ENCODE data around the gene NDUFA13. TPM values are rescaled to one million over a fixed set of nuclear protein-coding genes. Genes with fewer than 3 reads are reported as not detected.

NDUFA13 gene
- total RNA-seq, 1 donor from 2014 or later: 278 TPM

GRCh38 chr19:19571071-19571786 is 55.2 kb downstream of the NDUFA13 start:
- H3K4me3 Mint-ChIP-seq (ENCODE audit: unreplicated experiment): no peak overlapping the region
- no peak for DNase-seq (ENCODE audit: low spot score)
- no peaks in the 10 kb centered on the region for H3K4me1 Mint-ChIP-seq (ENCODE audit: unreplicated experiment)
- TF ChIP-seq CTCF (IDR thresholded peaks at IDR 0.05; ENCODE audit: unreplicated experiment): no peak
- H3K27me3 Mint-ChIP-seq (ENCODE audit: unreplicated experiment): peaks cover 8% of the 10 kb centered on the region
- no peaks in the 10 kb centered on the region for H3K9me3 Mint-ChIP-seq (ENCODE audit: unreplicated experiment)
- no peak overlapping the region for H3K27ac Mint-ChIP-seq (ENCODE audit: unreplicated experiment)
- no peaks in the 10 kb centered on the region for H3K36me3 Mint-ChIP-seq (ENCODE audit: low read depth, unreplicated experiment)

- Mint-ChIP-seq H3K27me3 (ENCODE audit: unreplicated experiment) (peaks cover 6% of the 10 kb centered on the region), H3K27ac (ENCODE audit: unreplicated experiment) (no peak overlapping the region), H3K4me3 (ENCODE audit: unreplicated experiment) (no peak overlapping the region), H3K4me1 (ENCODE audit: unreplicated experiment) (no peaks in the 10 kb centered on the region), H3K9me3 (ENCODE audit: unreplicated experiment) (no peaks in the 10 kb centered on the region), H3K36me3 (ENCODE audit: low read depth, unreplicated experiment) (no peaks in the 10 kb centered on the region)
- no peak for DNase-seq (ENCODE audit: low spot score)
- TF ChIP-seq CTCF (IDR thresholded peaks at IDR 0.05; ENCODE audit: unreplicated experiment): no peak
Measured at GRCh38 chr19:19575411-19575810, 59.4 kb downstream of the NDUFA13 start.

Other genes starting within 250 kb of the NDUFA13 start
- 1.4 TPM for gene TM6SF2, start 242.9 kb upstream of the NDUFA13 start, total RNA-seq (ENCODE audit: unreplicated experiment)
- 73.2 TPM for gene SUGP1, start 195.7 kb upstream of the NDUFA13 start, total RNA-seq (ENCODE audit: unreplicated experiment)
- 49.3 TPM for gene MAU2, start 195.4 kb upstream of the NDUFA13 start, total RNA-seq (ENCODE audit: unreplicated experiment)
- gene GATAD2A, start 110.5 kb upstream of the NDUFA13 start, total RNA-seq (ENCODE audit: unreplicated experiment): 150 TPM
- 2.7 TPM for gene TSSK6, start 677 bp upstream of the NDUFA13 start, total RNA-seq (ENCODE audit: unreplicated experiment)
- 5.2 TPM for gene YJEFN3, start 12.7 kb downstream of the NDUFA13 start, total RNA-seq (ENCODE audit: unreplicated experiment)
- gene CILP2, start 22.0 kb downstream of the NDUFA13 start, total RNA-seq (ENCODE audit: unreplicated experiment): 0.23 TPM
- gene PBX4, start 102.5 kb downstream of the NDUFA13 start, total RNA-seq (ENCODE audit: unreplicated experiment): 0.82 TPM
- gene LPAR2, start 112.0 kb downstream of the NDUFA13 start, total RNA-seq (ENCODE audit: unreplicated experiment): 35.5 TPM
- 18.5 TPM for gene GMIP, start 127.4 kb downstream of the NDUFA13 start, total RNA-seq (ENCODE audit: unreplicated experiment)
- 56.7 TPM for gene ATP13A1, start 147.5 kb downstream of the NDUFA13 start, total RNA-seq (ENCODE audit: unreplicated experiment)
- gene ZNF101, start 152.6 kb downstream of the NDUFA13 start, total RNA-seq (ENCODE audit: unreplicated experiment): 29.5 TPM
- 6.8 TPM for gene ZNF14, start 216.9 kb downstream of the NDUFA13 start, total RNA-seq (ENCODE audit: unreplicated experiment)

Measured in endothelial cell (in vitro differentiated cells).